Activated T-cell treated with anti-CD3 and anti-CD28 coated beads, Interleukin-2, amount 50 U/mL, for 4 hours (primary cell): ENCODE data around the gene NECTIN3. TPM values are rescaled to one million over a fixed set of nuclear protein-coding genes. Genes with fewer than 3 reads are reported as not detected.

Source experiments
- ATAC-seq, 2 donors: fragments of 200-7000 bp; cut with Tn5 transposase; one replicate each; pipeline ENCODE4 v1.10.0; 2021
- DNase-seq: peaks from one replicate; pipeline ENCODE4 v3.0.0-alpha.2; 2020
- H3K27me3 Mint-ChIP-seq: one replicate; pipeline ENCODE4 v1.8.0; 2021; ENCODE audit warnings: low read depth, mixed read lengths
- H3K36me3 Mint-ChIP-seq: one replicate; pipeline ENCODE4 v1.8.0; 2022; ENCODE audit warnings: mixed read lengths; ENCODE audit not compliant: insufficient read depth
- H3K4me1 Mint-ChIP-seq: one replicate; pipeline ENCODE4 v1.8.0; 2021; ENCODE audit warnings: low read depth, mixed read lengths
- H3K4me3 Mint-ChIP-seq: one replicate; pipeline ENCODE4 v1.8.0; 2021; ENCODE audit warnings: mild to moderate bottlenecking, moderate library complexity, mixed read lengths
- H3K9me3 Mint-ChIP-seq: one replicate; pipeline ENCODE4 v1.8.0; 2021; ENCODE audit warnings: mixed read lengths
- total RNA-seq, 3 donors: library from RNA; stranded (reverse); gene quantifications; one replicate each; pipeline ENCODE4 v1.2.1, GENCODE V29; 2021

NECTIN3 gene, protein sequence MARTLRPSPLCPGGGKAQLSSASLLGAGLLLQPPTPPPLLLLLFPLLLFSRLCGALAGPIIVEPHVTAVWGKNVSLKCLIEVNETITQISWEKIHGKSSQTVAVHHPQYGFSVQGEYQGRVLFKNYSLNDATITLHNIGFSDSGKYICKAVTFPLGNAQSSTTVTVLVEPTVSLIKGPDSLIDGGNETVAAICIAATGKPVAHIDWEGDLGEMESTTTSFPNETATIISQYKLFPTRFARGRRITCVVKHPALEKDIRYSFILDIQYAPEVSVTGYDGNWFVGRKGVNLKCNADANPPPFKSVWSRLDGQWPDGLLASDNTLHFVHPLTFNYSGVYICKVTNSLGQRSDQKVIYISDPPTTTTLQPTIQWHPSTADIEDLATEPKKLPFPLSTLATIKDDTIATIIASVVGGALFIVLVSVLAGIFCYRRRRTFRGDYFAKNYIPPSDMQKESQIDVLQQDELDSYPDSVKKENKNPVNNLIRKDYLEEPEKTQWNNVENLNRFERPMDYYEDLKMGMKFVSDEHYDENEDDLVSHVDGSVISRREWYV
- total RNA-seq: 1 to 10 TPM; 2.4 to 6.3 (median 6.1) TPM

DNA sequence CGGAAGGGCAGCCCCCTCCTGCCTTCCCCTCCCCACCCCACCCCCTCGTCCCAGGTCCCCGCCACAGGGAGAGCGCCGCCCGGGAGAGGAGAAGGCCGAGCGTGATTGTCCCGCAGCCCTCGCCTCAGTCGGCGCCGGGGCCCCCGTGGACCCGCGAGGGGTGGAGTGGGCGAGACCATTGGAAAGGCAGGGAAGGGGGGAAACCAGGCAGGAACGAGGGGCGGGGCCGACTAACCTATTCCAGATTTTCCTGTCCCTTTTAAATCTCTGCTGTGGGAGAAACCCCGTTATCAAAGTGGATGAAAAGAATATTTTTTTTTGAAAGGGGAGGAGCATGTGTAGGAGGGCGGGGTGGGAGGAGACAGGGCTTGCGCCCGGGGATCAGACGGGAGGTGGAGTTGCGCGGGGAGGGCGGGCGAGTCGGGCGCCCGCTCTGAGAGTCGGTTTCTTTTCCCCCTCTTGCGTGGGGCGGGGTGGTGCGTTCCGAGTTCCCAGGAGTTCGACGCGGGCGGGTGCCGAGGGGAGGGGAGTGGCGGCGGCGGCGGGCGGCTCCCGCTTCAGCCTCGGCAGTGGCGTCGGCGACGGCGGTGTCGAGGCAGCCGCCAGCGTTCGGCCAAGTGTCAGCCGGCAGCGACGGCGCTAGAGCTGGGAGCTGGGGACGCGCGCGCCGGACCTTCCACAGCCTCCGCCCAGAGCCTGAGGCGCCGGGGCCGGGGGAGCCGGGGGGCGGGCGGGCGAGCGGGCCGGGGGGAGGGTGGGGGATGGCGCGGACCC is at the start of gene NECTIN3:
TSS of gene NECTIN3 (plus strand) at position 560 of the 774 bp plus-strand sequence. CDS start at position 762, 202 bp downstream.
- H3K4me1 Mint-ChIP-seq: peaks cover 37% of the 10 kb centered on the region
- no peaks in the 10 kb centered on the region for H3K9me3 Mint-ChIP-seq
- ATAC-seq (peak; percentile 90 to 91), DNase-seq (peak; percentile 84)
- H3K4me3 Mint-ChIP-seq: peak within 1 kb of the TSS; percentile 91
- peaks cover 27% of the 10 kb centered on the region for H3K27me3 Mint-ChIP-seq
- no peaks in the 10 kb centered on the region for H3K36me3 Mint-ChIP-seq

DNA sequence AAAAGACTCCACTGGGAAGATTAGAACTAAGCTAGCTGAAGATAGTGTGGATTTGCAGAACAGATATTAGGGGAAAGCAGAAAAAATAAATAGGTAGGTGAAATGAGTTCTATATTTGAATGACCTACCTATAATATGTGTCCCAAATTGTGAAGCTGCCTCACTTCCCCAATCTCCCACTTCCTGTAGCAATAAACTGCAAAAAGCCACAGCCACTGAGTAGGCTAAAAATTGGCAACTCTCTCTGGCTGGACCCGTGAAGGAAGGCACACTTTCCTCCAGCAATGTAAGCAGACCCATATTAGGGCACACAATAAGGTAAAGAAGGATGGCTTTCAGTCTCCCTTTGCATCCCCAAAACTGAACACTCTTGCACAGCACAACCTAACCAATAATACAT is 43.7 kb upstream of the NECTIN3 start:
- Mint-ChIP-seq H3K4me3 (no peak overlapping the region), H3K4me1 (peaks cover 1% of the 10 kb centered on the region), H3K36me3 (no peaks in the 10 kb centered on the region), H3K9me3 (no peaks in the 10 kb centered on the region), H3K27me3 (peaks cover 2% of the 10 kb centered on the region)
- no peak for ATAC-seq
- DNase-seq: no peak

DNA sequence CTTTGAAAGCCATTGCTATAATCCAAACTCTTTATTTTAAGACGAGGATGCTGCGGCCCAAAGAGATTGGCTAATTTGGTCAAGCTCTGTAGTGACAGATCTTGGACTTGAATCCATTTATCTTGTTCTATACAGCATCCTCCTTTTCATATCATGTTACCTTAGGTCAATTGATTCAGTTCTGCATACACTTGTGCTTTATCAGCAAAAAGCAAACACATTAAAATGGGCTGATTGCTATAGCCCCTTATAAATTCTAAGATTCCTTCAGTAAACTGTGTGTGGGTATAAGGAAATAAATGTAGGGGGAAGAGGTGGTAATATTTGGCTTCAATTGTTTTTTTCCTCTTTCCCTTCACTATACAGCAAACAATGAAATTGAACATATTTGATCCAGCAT is 40.1 kb upstream of the NECTIN3 start:
- ATAC-seq (no peak), DNase-seq (no peak)
- Mint-ChIP-seq H3K4me3 (no peak overlapping the region), H3K9me3 (peaks cover 11% of the 10 kb centered on the region), H3K36me3 (peaks cover 2% of the 10 kb centered on the region), H3K27me3 (peaks cover 2% of the 10 kb centered on the region), H3K4me1 (peaks cover 1% of the 10 kb centered on the region)

DNA sequence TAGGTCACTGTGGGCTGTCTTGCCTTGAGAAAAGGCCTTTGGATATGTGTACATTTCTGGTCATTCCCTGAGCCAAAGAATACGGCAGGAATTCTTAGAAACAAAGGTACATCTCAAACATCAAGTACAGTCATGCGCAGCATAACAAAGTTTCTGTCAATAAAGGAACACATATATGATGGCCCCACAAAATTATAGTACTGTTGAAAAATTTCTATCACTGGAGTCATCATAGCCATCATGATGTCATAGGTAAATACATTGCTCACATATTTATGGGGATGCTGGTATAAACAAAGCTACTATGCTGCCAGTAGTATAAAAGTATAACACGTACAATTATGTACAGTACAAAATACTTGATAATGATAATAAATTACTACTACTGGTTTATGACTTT is 38.9 kb upstream of the NECTIN3 start:
- peaks cover 4% of the 10 kb centered on the region for H3K36me3 Mint-ChIP-seq
- H3K4me1 Mint-ChIP-seq: peaks cover 1% of the 10 kb centered on the region
- ATAC-seq: no peak

DNA sequence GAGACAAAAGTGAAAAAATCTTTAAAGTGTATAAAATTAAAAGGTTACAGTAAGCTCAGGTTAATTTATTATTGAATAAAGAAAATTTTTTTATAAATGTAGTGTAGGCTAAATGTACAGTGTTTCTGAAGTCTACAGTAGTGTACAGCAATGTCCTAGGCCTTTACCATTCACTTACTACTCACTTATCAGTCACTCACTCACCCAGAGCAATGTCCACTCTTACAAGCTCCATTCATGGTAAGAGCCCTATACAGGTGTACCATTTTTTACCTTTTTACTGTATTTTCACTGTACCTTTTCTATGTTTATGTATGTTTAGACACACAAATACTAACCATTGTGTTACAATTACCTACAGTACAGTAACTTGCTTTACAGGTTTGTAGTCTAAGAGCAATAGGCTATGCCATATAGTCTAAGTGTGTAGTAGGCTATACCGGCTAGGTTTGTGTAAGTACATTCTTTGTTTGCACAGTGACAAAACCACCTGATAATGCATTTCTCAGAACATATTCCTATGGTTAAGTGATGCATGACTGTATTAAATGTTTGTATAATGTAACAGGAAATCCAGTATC is 38.1 kb upstream of the NECTIN3 start:
- H3K36me3 Mint-ChIP-seq: peaks cover 4% of the 10 kb centered on the region

More for the DNA sequence above, 38.9 kb upstream of the NECTIN3 start:
- Mint-ChIP-seq H3K4me3 (no peak overlapping the region), H3K27me3 (peaks cover 2% of the 10 kb centered on the region), H3K9me3 (peaks cover 23% of the 10 kb centered on the region)
- DNase-seq: no peak

DNA sequence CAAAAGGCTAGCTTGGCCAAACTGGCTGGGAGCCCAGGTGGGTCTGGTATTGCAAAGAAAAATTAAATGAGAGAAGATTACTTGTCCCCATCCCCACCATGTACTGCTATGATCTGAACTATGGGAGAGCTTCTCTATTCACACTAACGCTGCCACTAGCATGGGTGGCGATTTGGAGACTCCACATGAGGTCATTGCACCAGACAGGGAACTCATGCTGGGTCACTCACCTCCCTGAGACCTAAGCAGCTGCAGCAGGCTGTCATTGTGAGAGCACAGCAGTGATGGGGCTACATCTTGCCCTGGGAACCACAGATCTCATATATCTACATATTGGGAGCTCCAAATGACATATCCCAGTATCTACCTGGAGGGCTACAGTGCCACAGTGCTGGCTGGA is 36.3 kb upstream of the NECTIN3 start:
- Mint-ChIP-seq H3K27me3 (peaks cover 4% of the 10 kb centered on the region), H3K4me1 (no peaks in the 10 kb centered on the region), H3K9me3 (peaks cover 31% of the 10 kb centered on the region), H3K36me3 (peaks cover 4% of the 10 kb centered on the region), H3K4me3 (no peak overlapping the region)
- no peak for DNase-seq
- no peak for ATAC-seq

More for the DNA sequence above, 38.1 kb upstream of the NECTIN3 start:
- no peak for DNase-seq
- Mint-ChIP-seq H3K4me3 (no peak overlapping the region), H3K27me3 (peaks cover 4% of the 10 kb centered on the region), H3K9me3 (peaks cover 29% of the 10 kb centered on the region), H3K4me1 (peaks cover 1% of the 10 kb centered on the region)
- no peak for ATAC-seq

DNA sequence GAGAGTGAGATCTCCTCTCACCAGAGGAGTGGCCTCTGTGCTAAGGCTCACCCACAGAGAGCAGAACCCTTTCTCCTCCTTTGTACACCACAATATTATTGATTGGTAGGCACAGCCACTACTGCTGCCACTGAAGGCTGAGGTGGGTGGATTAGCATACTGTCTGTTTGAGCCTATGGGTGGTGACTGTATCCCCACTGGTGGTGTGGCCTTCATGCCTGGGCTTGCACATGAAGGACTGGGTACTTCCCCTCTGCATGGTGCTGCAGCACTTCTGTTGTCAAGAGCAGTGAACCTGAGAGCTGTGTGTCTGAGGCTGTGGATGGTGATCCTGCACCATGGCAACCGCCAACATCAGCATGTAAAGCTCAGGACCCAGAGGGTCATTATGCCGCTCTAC is 35.7 kb upstream of the NECTIN3 start:
- ATAC-seq (no peak), DNase-seq (no peak)
- no peaks in the 10 kb centered on the region for H3K4me1 Mint-ChIP-seq
- no peak overlapping the region for H3K4me3 Mint-ChIP-seq
- peaks cover 4% of the 10 kb centered on the region for H3K36me3 Mint-ChIP-seq
- H3K27me3 Mint-ChIP-seq: peaks cover 4% of the 10 kb centered on the region
- H3K9me3 Mint-ChIP-seq: peaks cover 33% of the 10 kb centered on the region

DNA sequence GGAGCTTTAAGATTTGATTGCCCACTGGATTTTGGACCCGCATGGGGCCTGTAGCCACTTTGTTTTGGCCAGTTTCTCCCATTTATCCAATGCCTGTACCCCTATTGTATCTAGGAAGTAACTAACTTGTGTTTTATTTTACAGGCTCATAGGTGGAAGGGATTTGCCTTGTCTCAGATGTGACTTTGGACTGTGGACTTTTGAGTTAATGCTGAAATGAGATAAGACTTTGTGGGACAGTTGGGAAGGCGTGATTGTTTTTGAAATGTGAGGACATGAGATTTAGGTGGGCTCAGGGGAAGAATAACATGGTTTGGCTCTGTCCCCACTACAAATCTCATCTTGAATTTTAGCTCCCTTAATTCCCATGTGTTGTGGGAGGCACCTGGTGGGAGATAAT is 30.7 kb upstream of the NECTIN3 start:
- Mint-ChIP-seq H3K4me3 (no peak overlapping the region), H3K4me1 (no peaks in the 10 kb centered on the region), H3K9me3 (peaks cover 29% of the 10 kb centered on the region), H3K36me3 (peaks cover 4% of the 10 kb centered on the region), H3K27me3 (peaks cover 5% of the 10 kb centered on the region)
- ATAC-seq (no peak), DNase-seq (no peak)

DNA sequence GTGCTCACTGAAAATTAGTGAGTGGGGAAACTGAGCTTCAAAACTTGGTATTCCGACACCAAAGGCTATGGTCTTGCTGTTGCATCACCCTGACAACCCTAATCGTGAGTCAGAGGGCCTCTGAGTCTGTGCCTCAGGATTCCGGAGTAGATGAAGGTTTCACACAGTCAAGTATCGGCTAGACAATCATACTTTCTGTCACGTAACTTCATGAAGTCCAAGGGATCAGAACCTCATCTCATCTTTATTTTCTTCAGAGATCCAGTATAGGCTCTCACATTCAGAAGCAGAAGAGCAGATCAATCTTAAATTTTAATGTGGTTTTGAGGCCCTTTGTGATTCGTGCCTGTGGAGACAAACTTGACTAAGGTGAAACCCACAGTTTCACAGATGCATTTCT is 26.1 kb upstream of the NECTIN3 start:
- H3K4me1 Mint-ChIP-seq: no peaks in the 10 kb centered on the region
- peak in 1 of 2 donors; percentile 27 for ATAC-seq
- no peak for DNase-seq
- H3K4me3 Mint-ChIP-seq: no peak overlapping the region
- H3K36me3 Mint-ChIP-seq: no peaks in the 10 kb centered on the region
- H3K27me3 Mint-ChIP-seq: peaks cover 2% of the 10 kb centered on the region
- peaks cover 4% of the 10 kb centered on the region for H3K9me3 Mint-ChIP-seq

DNA sequence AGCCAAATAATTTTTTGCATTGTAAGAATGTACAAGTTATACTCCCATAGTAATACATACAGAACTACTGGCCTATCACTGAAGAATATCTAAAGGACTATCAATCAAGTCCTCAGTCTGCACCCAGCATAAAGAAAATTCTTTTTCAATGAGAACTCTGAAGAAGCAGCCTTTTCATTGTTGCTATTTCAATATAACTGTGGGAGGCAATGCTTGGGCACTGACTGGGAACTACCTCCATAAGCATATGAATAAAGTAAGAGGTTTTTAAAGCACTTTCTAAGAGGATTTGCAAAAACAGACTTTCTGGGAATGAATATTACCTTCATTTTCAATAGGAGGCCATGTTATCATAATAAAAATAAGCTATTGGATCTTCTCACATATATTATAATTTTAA is 24.6 kb upstream of the NECTIN3 start:
- ATAC-seq: no peak
- no peak overlapping the region for H3K4me3 Mint-ChIP-seq
- H3K27me3 Mint-ChIP-seq: no peaks in the 10 kb centered on the region
- H3K9me3 Mint-ChIP-seq: no peaks in the 10 kb centered on the region
- no peaks in the 10 kb centered on the region for H3K4me1 Mint-ChIP-seq
- no peaks in the 10 kb centered on the region for H3K36me3 Mint-ChIP-seq
- DNase-seq: no peak

DNA sequence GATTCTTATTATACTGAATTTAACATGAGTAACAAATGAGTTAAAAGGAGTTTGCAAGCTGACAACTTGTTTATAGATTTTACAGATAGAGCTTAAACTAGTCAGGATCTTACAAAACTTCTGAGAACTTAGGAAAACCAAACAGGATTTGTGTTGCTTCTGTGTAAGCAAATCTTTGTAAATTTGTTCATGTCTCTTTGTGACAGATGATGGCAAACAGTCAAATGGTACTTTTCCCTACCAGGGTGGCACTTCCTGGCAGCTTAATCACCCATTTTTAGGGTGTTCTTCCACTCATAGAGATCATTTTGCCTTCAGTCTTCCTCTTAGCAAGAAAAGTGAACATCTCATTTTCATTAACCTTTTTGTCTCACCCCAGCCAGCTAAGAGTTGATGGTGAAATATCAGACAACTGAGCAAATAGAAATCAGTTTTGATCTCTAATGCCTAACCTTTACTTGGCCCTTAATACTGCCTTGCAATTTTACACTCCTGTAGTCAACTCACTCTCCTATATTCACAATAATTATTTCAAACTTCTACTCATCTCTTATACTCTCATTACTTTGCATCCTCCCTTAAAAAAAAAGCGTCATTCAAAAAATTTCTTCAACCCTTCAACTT is 23.7 kb upstream of the NECTIN3 start:
- H3K27me3 Mint-ChIP-seq: no peaks in the 10 kb centered on the region
- H3K4me3 Mint-ChIP-seq: no peak overlapping the region
- H3K36me3 Mint-ChIP-seq: no peaks in the 10 kb centered on the region
- H3K4me1 Mint-ChIP-seq: no peaks in the 10 kb centered on the region
- H3K9me3 Mint-ChIP-seq: no peaks in the 10 kb centered on the region
- ATAC-seq (no peak), DNase-seq (no peak)

DNA sequence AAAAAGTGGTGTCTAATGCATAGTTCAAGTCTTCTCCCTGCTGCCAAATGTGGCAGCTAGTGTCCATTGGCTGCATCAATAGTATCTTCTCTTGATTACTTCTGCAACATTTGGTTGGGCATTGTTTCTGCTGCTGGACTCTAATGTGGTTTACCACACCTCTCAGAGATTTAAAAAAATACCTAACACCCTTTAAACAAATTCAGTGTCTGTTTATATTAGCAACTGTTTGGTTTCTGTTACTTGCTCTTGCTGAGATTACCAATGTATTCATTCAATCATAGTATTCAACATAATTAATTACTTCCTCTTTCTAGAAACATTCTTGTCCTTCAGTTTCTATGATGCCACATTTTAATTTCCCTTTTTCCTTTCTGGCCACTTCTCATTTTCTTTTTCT is 20.3 kb upstream of the NECTIN3 start:
- Mint-ChIP-seq H3K36me3 (no peaks in the 10 kb centered on the region), H3K9me3 (peaks cover 4% of the 10 kb centered on the region), H3K4me3 (no peak overlapping the region), H3K4me1 (no peaks in the 10 kb centered on the region), H3K27me3 (no peaks in the 10 kb centered on the region)
- DNase-seq: no peak
- ATAC-seq: no peak

DNA sequence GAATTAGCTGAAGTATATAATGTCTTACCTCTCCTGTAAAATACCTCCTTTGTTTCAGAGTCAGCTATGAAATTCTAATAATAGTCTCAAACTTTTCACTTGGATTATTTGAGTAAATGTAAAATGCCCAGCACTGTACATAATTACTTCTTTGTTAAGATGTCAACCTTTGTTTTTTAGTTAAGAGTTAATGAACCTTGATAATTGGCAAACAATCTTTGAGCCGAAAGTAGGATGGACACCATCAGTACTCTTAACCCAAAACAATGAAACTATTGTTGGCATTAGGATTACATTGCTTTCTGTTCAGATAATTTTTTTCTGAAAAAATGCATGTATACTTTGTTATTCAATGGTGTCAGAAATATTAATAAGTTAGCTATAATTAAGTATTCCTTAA is 3.0 kb upstream of the NECTIN3 start:
- H3K4me3 Mint-ChIP-seq: no peak overlapping the region
- H3K27me3 Mint-ChIP-seq: peaks cover 8% of the 10 kb centered on the region
- H3K4me1 Mint-ChIP-seq: peaks cover 27% of the 10 kb centered on the region
- no peaks in the 10 kb centered on the region for H3K9me3 Mint-ChIP-seq
- DNase-seq (no peak), ATAC-seq (no peak)
- no peaks in the 10 kb centered on the region for H3K36me3 Mint-ChIP-seq
